Measurements from ENCODE around the gene ZBED4.

ZBED4 gene

GRCh38 chr22:49882519-49883293 is 29.1 kb downstream of the ZBED4 start:
- Histone ChIP-seq H3K27me3 (no peaks in the 10 kb centered on the region), H3K4me1 (no peaks in the 10 kb centered on the region), H3K36me3 (peaks cover 31 to 51% (median 41%) of the 10 kb centered on the region in 3 donors), H3K4me3 (no peak overlapping the region), H3K27ac (no peak overlapping the region), H3K9me3 (peaks cover 0 to 30% (median 12%) of the 10 kb centered on the region in 3 donors)
- intact Hi-C loops (cut with DNase I; ENCODE audit: low total_unique reads): no loop called here
- DNase-seq: no peak
- TF ChIP-seq CTCF (IDR thresholded peaks at IDR 0.05): no peak

- no peaks in the 10 kb centered on the region for H3K4me1 ChIP-seq
- peaks cover 0 to 30% (median 12%) of the 10 kb centered on the region in 3 donors for H3K9me3 ChIP-seq
- no peak overlapping the region for H3K4me3 ChIP-seq
- no peaks in the 10 kb centered on the region for H3K27me3 ChIP-seq
- no peak overlapping the region for H3K27ac ChIP-seq
- no peak for DNase-seq
- TF ChIP-seq CTCF (IDR thresholded peaks at IDR 0.05): no peak
- intact Hi-C loops (cut with DNase I; ENCODE audit: low total_unique reads): no loop called here
- peaks cover 31 to 49% (median 41%) of the 10 kb centered on the region in 3 donors for H3K36me3 ChIP-seq
Observed at GRCh38 chr22:49883294-49883640, 29.6 kb downstream of the ZBED4 start.

GRCh38 chr22:49884075-49884474 is 30.4 kb downstream of the ZBED4 start:
- no peak overlapping the region for H3K27ac ChIP-seq
- no peak for DNase-seq
- H3K27me3 ChIP-seq: no peaks in the 10 kb centered on the region
- H3K4me3 ChIP-seq: no peak overlapping the region
- peaks cover 38 to 49% (median 48%) of the 10 kb centered on the region in 3 donors for H3K36me3 ChIP-seq
- no peak for TF ChIP-seq CTCF (IDR thresholded peaks at IDR 0.05)
- intact Hi-C loops (cut with DNase I; ENCODE audit: low total_unique reads): no loop called here
- H3K4me1 ChIP-seq: no peaks in the 10 kb centered on the region
- peaks cover 0 to 29% (median 12%) of the 10 kb centered on the region in 3 donors for H3K9me3 ChIP-seq

- intact Hi-C loops (cut with DNase I; ENCODE audit: low total_unique reads): no loop called here
- H3K27ac ChIP-seq: no peak overlapping the region
- TF ChIP-seq CTCF (IDR thresholded peaks at IDR 0.05): no peak
- H3K9me3 ChIP-seq: peaks cover 0 to 33% (median 12%) of the 10 kb centered on the region in 3 donors
- no peak overlapping the region for H3K4me3 ChIP-seq
- DNase-seq: no peak
- no peaks in the 10 kb centered on the region for H3K4me1 ChIP-seq
- H3K36me3 ChIP-seq: peaks cover 38 to 55% (median 54%) of the 10 kb centered on the region in 3 donors
- no peaks in the 10 kb centered on the region for H3K27me3 ChIP-seq
Observed at GRCh38 chr22:49884503-49885260, 31.0 kb downstream of the ZBED4 start.

- peaks cover 38 to 58% (median 50%) of the 10 kb centered on the region in 3 donors for H3K36me3 ChIP-seq
Observed at GRCh38 chr22:49885281-49885680, 31.6 kb downstream of the ZBED4 start.

More at GRCh38 chr22:49885281-49885680, 31.6 kb downstream of the ZBED4 start:
- TF ChIP-seq CTCF (IDR thresholded peaks at IDR 0.05): no peak
- Histone ChIP-seq H3K27ac (no peak overlapping the region), H3K9me3 (peaks cover 0 to 29% (median 12%) of the 10 kb centered on the region in 3 donors), H3K4me1 (no peaks in the 10 kb centered on the region), H3K4me3 (no peak overlapping the region), H3K27me3 (no peaks in the 10 kb centered on the region)
- DNase-seq: no peak
- intact Hi-C loops (cut with DNase I; ENCODE audit: low total_unique reads): no loop called here
